Measurements from ENCODE around the gene GPM6B.
A peak's percentile ranks its signal among the peaks of the same experiment; 100 is the strongest.

GPM6B gene

GRCh38 chrX:13768939-13769338 is 48.0 kb downstream of the GPM6B start:
- no peaks in the 10 kb centered on the region for H3K27me3 Mint-ChIP-seq (ENCODE audit: low read depth)
- H3K4me3 Mint-ChIP-seq, result no peak overlapping the region
- H3K9me3 Mint-ChIP-seq, result no peaks in the 10 kb centered on the region
- no peak overlapping the region for H3K27ac Mint-ChIP-seq
- peaks cover 3% of the 10 kb centered on the region for H3K4me1 Mint-ChIP-seq (ENCODE audit: low read depth)
- peaks cover 39% of the 10 kb centered on the region for H3K36me3 Mint-ChIP-seq (ENCODE audit: low read depth)
- no peak for DNase-seq (ENCODE audit: low spot score)

GRCh38 chrX:13764765-13765164 is 52.1 kb downstream of the GPM6B start:
- H3K9me3 Mint-ChIP-seq, result no peaks in the 10 kb centered on the region

GRCh38 chrX:13764281-13764680 is 52.6 kb downstream of the GPM6B start:
- Mint-ChIP-seq H3K36me3 (ENCODE audit: low read depth) (peaks cover 42% of the 10 kb centered on the region), H3K9me3 (no peaks in the 10 kb centered on the region), H3K27ac (no peak overlapping the region), H3K27me3 (ENCODE audit: low read depth) (no peaks in the 10 kb centered on the region), H3K4me1 (ENCODE audit: low read depth) (peaks cover 5% of the 10 kb centered on the region), H3K4me3 (no peak overlapping the region)
- DNase-seq (ENCODE audit: low spot score), result no peak

More at GRCh38 chrX:13764765-13765164, 52.1 kb downstream of the GPM6B start:
- Mint-ChIP-seq H3K4me1 (ENCODE audit: low read depth) (peaks cover 5% of the 10 kb centered on the region), H3K27me3 (ENCODE audit: low read depth) (no peaks in the 10 kb centered on the region), H3K27ac (no peak overlapping the region), H3K36me3 (ENCODE audit: low read depth) (peaks cover 42% of the 10 kb centered on the region), H3K4me3 (no peak overlapping the region)
- DNase-seq (ENCODE audit: low spot score), result no peak

GRCh38 chrX:13763489-13763888 is 53.4 kb downstream of the GPM6B start:
- Mint-ChIP-seq H3K4me3 (no peak overlapping the region), H3K27ac (no peak overlapping the region)

GRCh38 chrX:13761606-13762414 is 55.1 kb downstream of the GPM6B start:
- Mint-ChIP-seq H3K4me3 (no peak overlapping the region), H3K4me1 (ENCODE audit: low read depth) (peaks cover 5% of the 10 kb centered on the region), H3K27ac (no peak overlapping the region), H3K36me3 (ENCODE audit: low read depth) (peaks cover 36% of the 10 kb centered on the region), H3K27me3 (ENCODE audit: low read depth) (no peaks in the 10 kb centered on the region), H3K9me3 (no peaks in the 10 kb centered on the region)
- DNase-seq (ENCODE audit: low spot score), result no peak

More at GRCh38 chrX:13763489-13763888, 53.4 kb downstream of the GPM6B start:
- Mint-ChIP-seq H3K36me3 (ENCODE audit: low read depth) (peaks cover 41% of the 10 kb centered on the region), H3K9me3 (no peaks in the 10 kb centered on the region), H3K4me1 (ENCODE audit: low read depth) (peaks cover 5% of the 10 kb centered on the region), H3K27me3 (ENCODE audit: low read depth) (no peaks in the 10 kb centered on the region)
- no peak for DNase-seq (ENCODE audit: low spot score)

- peaks cover 23% of the 10 kb centered on the region for H3K36me3 Mint-ChIP-seq (ENCODE audit: low read depth)
- no peaks in the 10 kb centered on the region for H3K27me3 Mint-ChIP-seq (ENCODE audit: low read depth)
- peaks cover 7% of the 10 kb centered on the region for H3K4me1 Mint-ChIP-seq (ENCODE audit: low read depth)
- no peak for DNase-seq (ENCODE audit: low spot score)
- H3K4me3 Mint-ChIP-seq, result no peak overlapping the region
- H3K27ac Mint-ChIP-seq, result no peak overlapping the region
- no peaks in the 10 kb centered on the region for H3K9me3 Mint-ChIP-seq
Measured at GRCh38 chrX:13760426-13760825, 56.5 kb downstream of the GPM6B start.

GRCh38 chrX:13759152-13759718 is 57.7 kb downstream of the GPM6B start:
- DNase-seq (ENCODE audit: low spot score), result no peak
- Mint-ChIP-seq H3K36me3 (ENCODE audit: low read depth) (peaks cover 29% of the 10 kb centered on the region), H3K27me3 (ENCODE audit: low read depth) (no peaks in the 10 kb centered on the region), H3K4me1 (ENCODE audit: low read depth) (peaks cover 13% of the 10 kb centered on the region), H3K4me3 (no peak overlapping the region), H3K27ac (no peak overlapping the region), H3K9me3 (no peaks in the 10 kb centered on the region)

GRCh38 chrX:13756381-13756780 is 60.5 kb downstream of the GPM6B start:
- H3K4me1 Mint-ChIP-seq (ENCODE audit: low read depth), result peaks cover 20% of the 10 kb centered on the region
- H3K27ac Mint-ChIP-seq, result no peak overlapping the region
- no peaks in the 10 kb centered on the region for H3K27me3 Mint-ChIP-seq (ENCODE audit: low read depth)
- H3K4me3 Mint-ChIP-seq, result no peak overlapping the region
- no peak for DNase-seq (ENCODE audit: low spot score)
- no peaks in the 10 kb centered on the region for H3K9me3 Mint-ChIP-seq
- H3K36me3 Mint-ChIP-seq (ENCODE audit: low read depth), result peaks cover 30% of the 10 kb centered on the region

- Mint-ChIP-seq H3K27me3 (ENCODE audit: low read depth) (no peaks in the 10 kb centered on the region), H3K4me3 (no peak overlapping the region), H3K9me3 (no peaks in the 10 kb centered on the region), H3K27ac (peak overlapping the region; percentile 31), H3K4me1 (ENCODE audit: low read depth) (peaks cover 18% of the 10 kb centered on the region), H3K36me3 (ENCODE audit: low read depth) (peaks cover 25% of the 10 kb centered on the region)
- no peak for DNase-seq (ENCODE audit: low spot score)
Measured at GRCh38 chrX:13755254-13755653, 61.6 kb downstream of the GPM6B start.

- Mint-ChIP-seq H3K9me3 (no peaks in the 10 kb centered on the region), H3K27me3 (ENCODE audit: low read depth) (no peaks in the 10 kb centered on the region), H3K27ac (no peak overlapping the region), H3K36me3 (ENCODE audit: low read depth) (peaks cover 22% of the 10 kb centered on the region), H3K4me3 (no peak overlapping the region), H3K4me1 (ENCODE audit: low read depth) (peaks cover 18% of the 10 kb centered on the region)
- no peak for DNase-seq (ENCODE audit: low spot score)
Measured at GRCh38 chrX:13754765-13755164, 62.1 kb downstream of the GPM6B start.

- no peak for DNase-seq (ENCODE audit: low spot score)
- Mint-ChIP-seq H3K4me1 (ENCODE audit: low read depth) (peaks cover 18% of the 10 kb centered on the region), H3K27me3 (ENCODE audit: low read depth) (no peaks in the 10 kb centered on the region), H3K9me3 (no peaks in the 10 kb centered on the region), H3K27ac (no peak overlapping the region), H3K36me3 (ENCODE audit: low read depth) (peaks cover 14% of the 10 kb centered on the region), H3K4me3 (no peak overlapping the region)
Measured at GRCh38 chrX:13752646-13753045, 64.2 kb downstream of the GPM6B start.

- no peak for DNase-seq (ENCODE audit: low spot score)
- peaks cover 19% of the 10 kb centered on the region for H3K36me3 Mint-ChIP-seq (ENCODE audit: low read depth)
- H3K9me3 Mint-ChIP-seq, result no peaks in the 10 kb centered on the region
- no peak overlapping the region for H3K27ac Mint-ChIP-seq
- no peaks in the 10 kb centered on the region for H3K27me3 Mint-ChIP-seq (ENCODE audit: low read depth)
- H3K4me1 Mint-ChIP-seq (ENCODE audit: low read depth), result peaks cover 23% of the 10 kb centered on the region
- H3K4me3 Mint-ChIP-seq, result no peak overlapping the region
Measured at GRCh38 chrX:13752141-13752540, 64.8 kb downstream of the GPM6B start.

GRCh38 chrX:13750812-13751211 is 66.1 kb downstream of the GPM6B start:
- DNase-seq (ENCODE audit: low spot score), result no peak
- no peaks in the 10 kb centered on the region for H3K27me3 Mint-ChIP-seq (ENCODE audit: low read depth)
- H3K9me3 Mint-ChIP-seq, result no peaks in the 10 kb centered on the region
- no peak overlapping the region for H3K4me3 Mint-ChIP-seq
- no peak overlapping the region for H3K27ac Mint-ChIP-seq
- peaks cover 29% of the 10 kb centered on the region for H3K36me3 Mint-ChIP-seq (ENCODE audit: low read depth)
- peaks cover 23% of the 10 kb centered on the region for H3K4me1 Mint-ChIP-seq (ENCODE audit: low read depth)

- no peak overlapping the region for H3K27ac Mint-ChIP-seq
- no peak for DNase-seq (ENCODE audit: low spot score)
- H3K36me3 Mint-ChIP-seq (ENCODE audit: low read depth), result peaks cover 31% of the 10 kb centered on the region
- no peaks in the 10 kb centered on the region for H3K27me3 Mint-ChIP-seq (ENCODE audit: low read depth)
- H3K4me3 Mint-ChIP-seq, result no peak overlapping the region
- H3K4me1 Mint-ChIP-seq (ENCODE audit: low read depth), result peaks cover 19% of the 10 kb centered on the region
- no peaks in the 10 kb centered on the region for H3K9me3 Mint-ChIP-seq
Measured at GRCh38 chrX:13750204-13750603, 66.7 kb downstream of the GPM6B start.

Measured in T-helper 2 cell treated with Interferon-gamma antibody and Interleukin-4, amounts not matched to agents 5 μg/mL and 100 μg/mL, for 36 hours (primary cell).